ENCODE data around the gene MLC1. TPM values are rescaled to one million over a fixed set of nuclear protein-coding genes. Genes with fewer than 3 reads are reported as not detected.

Gene MLC1
- total RNA-seq, 2 donors from 2014 or later, result 0.18 TPM; not detected in 1

DNA sequence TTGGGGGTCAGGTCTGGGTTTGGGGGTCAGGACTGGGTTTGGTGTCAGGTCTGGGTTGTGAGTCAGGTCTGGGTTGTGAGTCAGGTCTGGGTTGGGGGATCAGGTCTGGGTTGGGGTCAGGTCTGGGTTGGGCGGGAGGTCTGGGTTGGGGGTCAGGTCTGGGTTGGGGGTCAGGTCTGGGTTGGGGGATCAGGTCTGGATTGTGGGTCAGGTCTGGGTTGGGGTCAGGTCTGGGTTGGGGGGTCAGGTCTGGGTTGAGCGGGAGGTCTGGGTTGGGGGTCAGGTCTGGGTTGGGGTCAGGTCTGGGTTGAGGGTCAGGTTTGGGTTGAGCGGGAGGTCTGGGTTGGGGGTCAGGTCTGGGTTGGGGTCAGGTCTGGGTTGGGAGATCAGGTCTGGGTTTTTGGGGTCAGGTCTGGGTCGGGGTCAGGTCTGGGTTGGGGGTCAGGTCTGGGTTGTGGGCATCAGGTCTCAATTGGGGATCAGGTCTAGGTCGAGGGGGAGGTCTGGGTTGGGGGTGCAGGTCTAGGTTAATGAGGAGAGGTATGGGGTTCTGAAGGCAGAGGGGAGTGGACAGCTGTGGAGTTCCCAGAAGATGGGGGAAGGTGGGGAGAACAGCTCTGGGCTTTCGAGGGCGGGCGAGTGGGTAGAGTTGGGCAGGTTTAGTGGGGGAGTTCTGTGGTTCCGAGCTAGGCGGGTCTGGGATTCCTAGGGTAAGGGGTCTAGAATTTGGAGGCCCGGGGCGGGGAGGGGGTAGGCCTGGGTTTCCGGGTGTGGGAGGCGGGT is 27.8 kb downstream of the MLC1 start:
- Histone ChIP-seq H3K9me3 (ENCODE audit: control insufficient read depth, low read length) (no peaks in the 10 kb centered on the region), H3K4me1 (ENCODE audit: control insufficient read depth, insufficient read depth, low read length) (peaks cover 4% of the 10 kb centered on the region), H3K27ac (ENCODE audit: low read depth, low read length) (no peak overlapping the region), H3K36me3 (ENCODE audit: control insufficient read depth, insufficient read depth, low read length) (no peaks in the 10 kb centered on the region), H3K4me3 (ENCODE audit: low read length) (no peak overlapping the region), H3K9ac (ENCODE audit: extremely low read depth, low read length, poor library complexity, severe bottlenecking) (no peak overlapping the region), H3K27me3 (ENCODE audit: control insufficient read depth, insufficient read depth, low read length, poor library complexity, severe bottlenecking) (peaks cover 20% of the 10 kb centered on the region)
- peaks cover 12% of the 10 kb centered on the region for H3K4me1 Mint-ChIP-seq
- no peak overlapping the region for H3K27ac Mint-ChIP-seq
- DNase-seq, result no peak
- H3K36me3 Mint-ChIP-seq (ENCODE audit: low read depth), result no peaks in the 10 kb centered on the region
- H3K27me3 Mint-ChIP-seq (ENCODE audit: insufficient read depth), result peaks cover 12% of the 10 kb centered on the region
- TF ChIP-seq CTCF (conservative IDR thresholded peaks at IDR 0.05), result no peak
- WGBS, 2 experiments (ENCODE audit: insufficient coverage in 1 of 2, insufficient read length in 1 of 2), result 80 to 91% methylated on average over 1 to 14 of the region's 14 CpGs
- H3K4me3 Mint-ChIP-seq, result peak overlapping the region; percentile 41
- H3K9me3 Mint-ChIP-seq, result peaks cover 5% of the 10 kb centered on the region

GRCh38 chr22:50056214-50056972 is 28.8 kb downstream of the MLC1 start:
- WGBS, 2 experiments (ENCODE audit: insufficient coverage in 1 of 2, insufficient read length in 1 of 2), result 90 to 91% methylated on average over 23 to 33 of the region's 34 CpGs

DNA sequence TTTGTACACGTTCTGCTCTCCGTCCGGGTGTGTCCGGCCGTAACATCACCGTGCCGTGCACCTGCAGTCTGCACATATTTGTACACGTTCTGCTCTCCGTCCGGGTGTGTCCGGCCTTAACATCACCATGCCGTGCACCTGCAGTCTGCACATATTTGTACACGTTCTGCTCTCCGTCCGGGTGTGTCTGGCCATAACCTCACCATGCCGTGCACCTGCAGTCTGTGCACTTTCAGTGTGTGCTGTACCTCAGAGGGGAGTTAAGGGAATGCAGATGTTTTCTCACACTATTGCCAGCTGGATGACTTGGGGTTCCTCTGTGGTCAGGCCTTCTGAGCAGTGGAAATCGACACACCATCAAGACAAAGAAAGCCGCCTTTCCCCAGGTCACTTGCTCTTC is 31.4 kb downstream of the MLC1 start:
- Histone ChIP-seq H3K36me3 (ENCODE audit: control insufficient read depth, insufficient read depth, low read length) (no peaks in the 10 kb centered on the region), H3K9me3 (ENCODE audit: control insufficient read depth, low read length) (no peaks in the 10 kb centered on the region), H3K27me3 (ENCODE audit: control insufficient read depth, insufficient read depth, low read length, poor library complexity, severe bottlenecking) (peaks cover 17% of the 10 kb centered on the region), H3K4me3 (ENCODE audit: low read length) (no peak overlapping the region), H3K27ac (ENCODE audit: low read depth, low read length) (no peak overlapping the region), H3K9ac (ENCODE audit: extremely low read depth, low read length, poor library complexity, severe bottlenecking) (no peak overlapping the region), H3K4me1 (ENCODE audit: control insufficient read depth, insufficient read depth, low read length) (peaks cover 2% of the 10 kb centered on the region)
- no peak for DNase-seq
- Mint-ChIP-seq H3K36me3 (ENCODE audit: low read depth) (no peaks in the 10 kb centered on the region), H3K4me3 (no peak overlapping the region), H3K27ac (no peak overlapping the region), H3K4me1 (peaks cover under 1% of the 10 kb centered on the region), H3K9me3 (peaks cover 5% of the 10 kb centered on the region), H3K27me3 (ENCODE audit: insufficient read depth) (peaks cover 10% of the 10 kb centered on the region)
- no peak for TF ChIP-seq CTCF (conservative IDR thresholded peaks at IDR 0.05)
- 94 to 96% methylated on average over 16 to 18 of the region's 18 CpGs for WGBS, 2 experiments (ENCODE audit: insufficient coverage in 1 of 2, insufficient read length in 1 of 2)

More at GRCh38 chr22:50056214-50056972, 28.8 kb downstream of the MLC1 start:
- TF ChIP-seq CTCF (conservative IDR thresholded peaks at IDR 0.05), result no peak
- Mint-ChIP-seq H3K9me3 (peaks cover 5% of the 10 kb centered on the region), H3K4me1 (peaks cover 12% of the 10 kb centered on the region), H3K4me3 (no peak overlapping the region), H3K27ac (no peak overlapping the region), H3K27me3 (ENCODE audit: insufficient read depth) (peaks cover 15% of the 10 kb centered on the region), H3K36me3 (ENCODE audit: low read depth) (no peaks in the 10 kb centered on the region)
- Histone ChIP-seq H3K9me3 (ENCODE audit: control insufficient read depth, low read length) (no peaks in the 10 kb centered on the region), H3K9ac (ENCODE audit: extremely low read depth, low read length, poor library complexity, severe bottlenecking) (no peak overlapping the region), H3K4me3 (ENCODE audit: low read length) (no peak overlapping the region), H3K27me3 (ENCODE audit: control insufficient read depth, insufficient read depth, low read length, poor library complexity, severe bottlenecking) (peaks cover 20% of the 10 kb centered on the region), H3K4me1 (ENCODE audit: control insufficient read depth, insufficient read depth, low read length) (peaks cover 4% of the 10 kb centered on the region), H3K27ac (ENCODE audit: low read depth, low read length) (no peak overlapping the region), H3K36me3 (ENCODE audit: control insufficient read depth, insufficient read depth, low read length) (no peaks in the 10 kb centered on the region)
- peak; percentile 34 for DNase-seq

Data from endodermal cell (in vitro differentiated cells).